Measurements from ENCODE around the gene KNSTRN.

KNSTRN gene

DNA sequence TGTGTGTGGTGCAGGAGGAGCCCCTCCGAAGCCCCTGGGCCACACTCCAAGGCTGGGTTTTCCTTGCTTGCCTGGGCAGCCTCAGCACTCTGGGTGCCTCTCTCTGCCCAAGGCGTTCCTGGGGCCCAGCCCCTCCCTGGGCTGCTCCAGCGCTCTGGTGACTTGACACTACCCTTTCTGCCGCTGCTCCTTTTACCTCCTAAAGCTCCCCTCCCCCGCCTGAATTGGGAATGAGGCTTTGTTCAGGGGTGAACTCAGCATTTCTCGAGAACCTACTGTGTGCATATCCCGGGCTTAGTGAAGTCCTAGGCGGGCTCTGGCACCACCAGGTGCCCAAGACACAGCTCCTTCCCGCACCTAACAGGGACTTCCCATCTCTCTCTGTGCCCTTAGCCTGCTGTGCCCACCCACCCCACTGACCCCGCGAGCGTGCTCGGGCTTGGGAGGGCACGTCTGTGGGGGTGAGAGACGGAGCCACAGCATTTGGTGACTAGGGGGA, 57.0 kb downstream of the KNSTRN start:
- Histone ChIP-seq H3K9ac (ENCODE audit: low read depth in 1 of 2, low read length in 2 of 2) (peak overlapping the region; percentile 59 to 60), H3K36me3 (ENCODE audit: control insufficient read depth in 1 of 2, insufficient read depth in 2 of 2, low read length in 2 of 2) (no peaks in the 10 kb centered on the region), H3K9me3 (ENCODE audit: control insufficient read depth in 1 of 2, low read length in 2 of 2) (no peaks in the 10 kb centered on the region), H3K4me3 (ENCODE audit: low read depth in 1 of 2, low read length in 2 of 2) (peak overlapping the region; percentile 76 to 79), H3K27ac (ENCODE audit: low read depth, low read length) (no peak overlapping the region), H3K27me3 (ENCODE audit: control insufficient read depth in 1 of 2, insufficient read depth in 2 of 2, low read length in 2 of 2) (peaks cover 23 to 35% of the 10 kb centered on the region in 2 donors), H3K4me1 (ENCODE audit: control insufficient read depth in 1 of 2, insufficient read depth in 2 of 2, low read length in 2 of 2) (peaks cover 47% of the 10 kb centered on the region in 2 donors)

DNA sequence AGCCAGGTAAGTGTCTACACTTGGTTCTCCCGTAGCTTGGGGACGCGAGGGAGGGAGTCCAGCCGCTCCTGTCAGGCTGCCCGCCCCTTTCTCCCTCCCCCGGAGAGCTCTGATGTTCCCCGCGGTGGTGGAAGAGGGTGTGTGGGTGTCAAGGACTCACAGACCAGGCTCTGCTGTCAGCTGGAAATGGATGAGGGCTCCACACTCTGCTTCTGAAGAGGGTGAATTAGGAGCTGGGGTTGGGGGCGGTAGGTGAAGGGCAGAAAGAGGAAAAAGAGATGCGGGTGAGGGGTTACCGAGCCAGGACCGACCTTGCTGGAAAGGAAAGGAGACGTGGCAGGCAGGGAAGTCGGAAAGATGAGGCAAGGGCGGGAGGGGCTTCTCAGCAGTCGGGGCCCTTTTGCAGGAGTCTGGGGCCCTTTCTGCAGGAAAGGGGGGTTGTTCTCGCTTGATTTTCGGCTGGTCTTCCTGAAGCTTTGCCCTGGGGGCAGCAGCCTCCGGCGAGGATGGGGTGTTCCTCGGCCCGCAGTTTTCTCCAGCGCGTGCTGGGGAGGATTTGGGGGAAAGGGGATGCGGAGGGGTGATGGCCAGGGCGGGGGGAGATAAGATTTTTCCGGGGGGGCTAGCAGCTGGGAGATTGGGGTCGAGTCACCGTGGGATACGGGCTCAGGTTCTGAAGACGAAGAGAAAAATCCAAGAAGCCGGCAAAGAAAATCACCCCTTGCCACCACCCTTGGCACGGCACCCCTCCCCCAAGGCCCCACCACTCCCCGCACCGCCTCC, 57.6 kb downstream of the KNSTRN start:
- Histone ChIP-seq H3K9me3 (ENCODE audit: control insufficient read depth in 1 of 2, low read length in 2 of 2) (no peaks in the 10 kb centered on the region), H3K4me1 (ENCODE audit: control insufficient read depth in 1 of 2, insufficient read depth in 2 of 2, low read length in 2 of 2) (peaks cover 47 to 52% of the 10 kb centered on the region in 2 donors), H3K36me3 (ENCODE audit: control insufficient read depth in 1 of 2, insufficient read depth in 2 of 2, low read length in 2 of 2) (no peaks in the 10 kb centered on the region), H3K27ac (ENCODE audit: low read depth, low read length) (no peak overlapping the region), H3K9ac (ENCODE audit: low read depth in 1 of 2, low read length in 2 of 2) (peak overlapping the region; percentile 59 to 60), H3K4me3 (ENCODE audit: low read depth in 1 of 2, low read length in 2 of 2) (peak overlapping the region; percentile 76 to 79), H3K27me3 (ENCODE audit: control insufficient read depth in 1 of 2, insufficient read depth in 2 of 2, low read length in 2 of 2) (peaks cover 19 to 29% of the 10 kb centered on the region in 2 donors)

DNA sequence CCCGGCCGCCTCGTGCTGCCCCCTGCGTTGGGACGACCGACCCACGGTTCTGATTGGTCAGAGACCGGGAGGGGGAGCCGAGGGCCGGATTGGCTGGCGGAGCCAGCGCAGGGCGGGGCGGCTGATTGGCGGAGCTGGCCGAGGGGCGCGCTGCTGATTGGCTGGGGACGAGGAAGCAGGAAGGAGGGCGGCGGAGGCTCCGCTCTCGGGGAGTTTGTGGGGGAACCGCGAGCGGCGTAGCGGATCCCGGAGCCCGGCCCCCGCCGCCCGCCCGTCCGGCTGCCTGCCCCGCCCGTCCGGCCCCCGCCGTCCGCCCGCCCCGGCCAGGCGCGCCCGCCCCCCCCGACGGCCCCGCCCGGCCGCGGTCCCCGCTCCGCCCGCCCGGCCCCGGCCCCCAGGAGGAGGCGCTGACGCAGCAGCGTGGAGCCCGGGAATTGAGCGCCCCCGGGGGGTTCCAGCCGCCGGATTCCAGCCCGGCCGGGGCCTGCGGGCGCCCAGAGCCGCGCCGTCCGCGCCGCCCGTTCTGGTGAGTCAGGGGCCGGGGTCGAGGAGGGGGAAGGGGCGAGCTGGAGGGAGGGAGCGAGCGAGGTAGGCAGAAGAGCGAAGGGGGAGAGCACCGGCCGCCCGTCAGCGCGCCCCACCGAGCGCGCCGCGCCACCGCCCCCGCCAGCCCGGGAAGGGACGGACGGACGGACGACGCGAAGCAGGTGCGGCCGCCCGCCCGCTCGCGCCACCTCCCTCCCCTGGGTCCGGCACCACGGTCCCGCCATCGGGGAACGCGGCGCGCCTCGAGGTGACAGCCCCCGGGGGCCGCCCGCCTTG, 58.4 kb downstream of the KNSTRN start, which contains the start of gene BAHD1:
Gene BAHD1, plus strand, starts transcription at position 211 of the 822 bp plus-strand sequence. CDS start 17,512 bp downstream, outside the sequence.
- no peak within 1 kb of the TSS for H3K27ac ChIP-seq (ENCODE audit: low read depth, low read length)
- H3K36me3 ChIP-seq (ENCODE audit: control insufficient read depth in 1 of 2, insufficient read depth in 2 of 2, low read length in 2 of 2) = no peaks in the 10 kb centered on the region
- H3K9me3 ChIP-seq (ENCODE audit: control insufficient read depth in 1 of 2, low read length in 2 of 2) = no peaks in the 10 kb centered on the region
- peak within 1 kb of the TSS; percentile 76 to 79 for H3K4me3 ChIP-seq (ENCODE audit: low read depth in 1 of 2, low read length in 2 of 2)
- peaks cover 46 to 54% of the 10 kb centered on the region in 2 donors for H3K4me1 ChIP-seq (ENCODE audit: control insufficient read depth in 1 of 2, insufficient read depth in 2 of 2, low read length in 2 of 2)
- peaks cover 12 to 24% of the 10 kb centered on the region in 2 donors for H3K27me3 ChIP-seq (ENCODE audit: control insufficient read depth in 1 of 2, insufficient read depth in 2 of 2, low read length in 2 of 2)
- peak within 1 kb of the TSS; percentile 60 to 66 for H3K9ac ChIP-seq (ENCODE audit: low read depth in 1 of 2, low read length in 2 of 2)

DNA sequence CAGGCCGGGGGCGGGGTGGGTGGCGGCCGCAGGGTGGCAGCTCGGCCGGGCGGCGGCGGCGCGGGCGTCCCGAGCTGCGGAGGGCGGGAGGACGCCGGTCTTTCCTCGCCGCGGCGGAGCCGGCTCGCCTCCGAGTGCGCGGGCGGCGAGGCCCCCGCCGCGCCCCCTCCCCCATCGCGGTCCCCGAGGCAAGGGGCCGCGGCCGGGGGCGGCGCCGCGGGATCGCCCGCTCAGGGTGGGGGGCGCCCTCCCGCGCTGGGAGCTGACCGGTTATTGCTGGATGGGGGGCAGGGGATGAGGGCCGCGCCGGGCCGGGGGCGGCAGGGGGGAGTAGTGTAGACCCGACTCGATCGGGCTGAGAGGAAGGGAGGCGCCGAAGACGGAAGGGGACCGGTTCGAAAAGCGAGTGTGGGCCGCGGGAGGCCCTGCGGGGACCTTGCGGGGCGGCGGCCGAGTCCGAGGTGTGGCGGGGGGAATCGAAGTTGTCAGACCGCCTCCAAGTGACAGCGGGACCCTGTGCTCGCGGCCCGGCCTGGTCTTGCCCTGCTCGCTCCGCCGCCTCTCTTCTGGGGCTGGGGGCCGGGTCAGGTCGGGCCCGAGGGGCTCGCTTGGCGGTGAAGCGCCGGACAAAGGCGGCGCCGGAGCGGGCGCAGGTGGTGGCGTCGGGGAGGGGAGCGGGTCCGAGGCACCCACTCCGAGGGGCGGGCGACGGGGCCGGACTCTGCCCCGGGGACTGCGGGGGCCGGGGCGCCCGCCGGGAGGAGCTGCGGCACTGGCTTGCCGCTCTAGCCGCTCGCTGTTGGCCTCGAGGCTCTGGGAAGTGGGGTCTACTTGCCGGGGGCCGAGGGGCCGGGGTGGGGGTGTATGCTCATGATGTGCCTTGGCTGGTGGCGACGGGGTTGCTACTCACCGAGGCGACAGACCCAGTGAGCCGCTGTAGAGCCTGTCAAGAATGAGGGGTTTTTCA, 59.3 kb downstream of the KNSTRN start:
- Histone ChIP-seq H3K27me3 (ENCODE audit: control insufficient read depth in 1 of 2, insufficient read depth in 2 of 2, low read length in 2 of 2) (peaks cover 6 to 17% of the 10 kb centered on the region in 2 donors), H3K27ac (ENCODE audit: low read depth, low read length) (no peak overlapping the region), H3K9me3 (ENCODE audit: control insufficient read depth in 1 of 2, low read length in 2 of 2) (no peaks in the 10 kb centered on the region), H3K36me3 (ENCODE audit: control insufficient read depth in 1 of 2, insufficient read depth in 2 of 2, low read length in 2 of 2) (no peaks in the 10 kb centered on the region), H3K9ac (ENCODE audit: low read depth in 1 of 2, low read length in 2 of 2) (peak overlapping the region; percentile 47 to 66), H3K4me3 (ENCODE audit: low read depth in 1 of 2, low read length in 2 of 2) (peak overlapping the region; percentile 71 to 72), H3K4me1 (ENCODE audit: control insufficient read depth in 1 of 2, insufficient read depth in 2 of 2, low read length in 2 of 2) (peaks cover 37 to 48% of the 10 kb centered on the region in 2 donors)

DNA sequence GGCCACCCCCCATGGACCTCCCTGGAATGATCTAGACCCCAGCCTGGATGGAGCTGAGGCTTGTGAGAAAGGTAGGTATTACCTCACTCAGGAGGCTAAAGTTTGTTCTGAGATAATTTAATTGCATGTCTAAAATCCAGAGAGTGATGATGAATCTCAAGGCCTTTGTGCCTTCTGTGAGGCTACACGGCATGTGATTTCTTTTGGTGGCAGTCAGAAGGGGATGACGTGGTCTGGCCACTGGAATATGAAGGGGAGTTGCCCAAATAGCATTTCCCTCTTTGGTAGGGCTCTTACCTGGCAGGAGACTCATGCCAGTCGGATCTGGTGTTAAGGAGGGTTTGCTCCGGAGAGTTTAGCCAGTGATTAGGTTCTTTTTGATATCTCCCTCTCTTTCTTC, 60.7 kb downstream of the KNSTRN start:
- peaks cover 34 to 44% of the 10 kb centered on the region in 2 donors for H3K4me1 ChIP-seq (ENCODE audit: control insufficient read depth in 1 of 2, insufficient read depth in 2 of 2, low read length in 2 of 2)
- H3K9ac ChIP-seq (ENCODE audit: low read depth in 1 of 2, low read length in 2 of 2) = no peak overlapping the region
- peaks cover 3% of the 10 kb centered on the region in 2 donors for H3K27me3 ChIP-seq (ENCODE audit: control insufficient read depth in 1 of 2, insufficient read depth in 2 of 2, low read length in 2 of 2)
- H3K27ac ChIP-seq (ENCODE audit: low read depth, low read length) = no peak overlapping the region
- no peaks in the 10 kb centered on the region for H3K36me3 ChIP-seq (ENCODE audit: control insufficient read depth in 1 of 2, insufficient read depth in 2 of 2, low read length in 2 of 2)
- no peaks in the 10 kb centered on the region for H3K9me3 ChIP-seq (ENCODE audit: control insufficient read depth in 1 of 2, low read length in 2 of 2)
- H3K4me3 ChIP-seq (ENCODE audit: low read depth in 1 of 2, low read length in 2 of 2) = no peak overlapping the region

DNA sequence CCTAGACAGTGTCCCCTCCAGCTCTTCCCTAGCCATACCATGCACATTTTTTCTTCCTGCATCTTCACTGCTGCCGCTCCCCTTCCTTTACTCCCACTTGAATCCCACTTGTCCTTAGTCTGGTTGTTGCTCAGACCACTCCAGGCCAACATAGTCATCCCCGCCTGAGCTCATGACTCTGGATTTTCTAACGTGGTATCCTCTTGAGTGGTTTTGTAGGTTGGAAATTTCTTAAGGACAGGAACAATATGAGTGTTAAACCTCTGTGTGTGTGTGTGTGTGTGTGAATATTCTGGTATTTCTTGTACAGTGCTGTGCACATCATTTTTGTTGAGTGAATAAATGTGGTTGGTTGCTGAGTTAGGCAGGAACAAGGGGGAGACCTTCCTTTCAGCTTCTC, 61.3 kb downstream of the KNSTRN start:
- Histone ChIP-seq H3K4me3 (ENCODE audit: low read depth in 1 of 2, low read length in 2 of 2) (no peak overlapping the region), H3K9me3 (ENCODE audit: control insufficient read depth in 1 of 2, low read length in 2 of 2) (no peaks in the 10 kb centered on the region), H3K9ac (ENCODE audit: low read depth in 1 of 2, low read length in 2 of 2) (no peak overlapping the region), H3K4me1 (ENCODE audit: control insufficient read depth in 1 of 2, insufficient read depth in 2 of 2, low read length in 2 of 2) (peaks cover 34 to 46% of the 10 kb centered on the region in 2 donors), H3K27ac (ENCODE audit: low read depth, low read length) (no peak overlapping the region), H3K36me3 (ENCODE audit: control insufficient read depth in 1 of 2, insufficient read depth in 2 of 2, low read length in 2 of 2) (no peaks in the 10 kb centered on the region), H3K27me3 (ENCODE audit: control insufficient read depth in 1 of 2, insufficient read depth in 2 of 2, low read length in 2 of 2) (peaks cover 0 to 3% of the 10 kb centered on the region in 2 donors)

Data from duodenal mucosa (tissue), 2 donors.